HG03460 (cell line): Measurements from ENCODE around the gene AP3B1.

Source experiments
- ATAC-seq: cut with Tn5 transposase; IDR thresholded peaks from one replicate; pipeline ENCODE4 v1.9.1; 2021; ENCODE audit not compliant: unreplicated experiment

AP3B1 gene

GRCh38 chr5:78289911-78290310 is 4.6 kb downstream of the AP3B1 start:
- no peak for ATAC-seq

DNA sequence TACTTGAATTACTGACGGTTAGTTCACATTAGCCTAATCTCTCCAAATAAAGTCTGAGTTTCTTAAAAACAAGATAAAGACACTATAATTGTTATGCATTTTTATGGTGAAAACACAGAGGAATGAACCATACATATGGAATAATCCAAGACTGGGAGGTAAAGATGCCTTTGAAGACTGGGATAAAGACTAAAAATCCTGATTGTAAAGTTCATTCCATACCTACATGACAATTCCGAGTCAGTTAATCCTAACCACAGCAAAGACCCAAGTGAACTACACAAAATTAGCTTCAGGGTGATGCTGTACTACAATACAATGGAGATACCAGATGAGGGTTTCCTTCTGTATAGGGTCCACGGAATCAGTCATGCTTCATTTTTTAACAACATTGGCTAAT is 6.3 kb downstream of the AP3B1 start:
- no peak for ATAC-seq

GRCh38 chr5:78287833-78288232 is 6.7 kb downstream of the AP3B1 start:
- no peak for ATAC-seq

- ATAC-seq, result no peak
Observed at GRCh38 chr5:78287169-78287568, 7.3 kb downstream of the AP3B1 start.

DNA sequence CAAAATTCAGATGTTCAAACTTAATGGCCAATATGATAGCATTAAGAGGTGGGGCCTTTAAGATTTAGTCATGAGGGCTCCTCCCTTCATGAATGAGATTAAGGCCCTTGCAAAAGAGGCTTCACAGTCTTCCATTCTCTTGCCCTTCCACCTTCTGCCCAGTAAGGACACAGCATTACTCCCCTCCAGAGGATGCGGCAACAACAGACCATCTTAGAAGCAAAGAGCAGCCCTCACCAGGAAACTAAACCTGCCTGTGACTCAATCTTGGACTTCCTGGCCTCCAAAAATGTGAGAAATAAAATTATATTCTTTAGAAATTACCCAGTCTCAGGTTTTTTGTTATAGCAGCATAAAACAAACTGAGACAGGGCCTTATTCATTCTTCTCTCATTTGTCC is 8.2 kb downstream of the AP3B1 start:
- no peak for ATAC-seq

- ATAC-seq, result no peak
Observed at GRCh38 chr5:78283802-78284201, 10.7 kb downstream of the AP3B1 start.

GRCh38 chr5:78283105-78283504 is 11.4 kb downstream of the AP3B1 start:
- no peak for ATAC-seq

DNA sequence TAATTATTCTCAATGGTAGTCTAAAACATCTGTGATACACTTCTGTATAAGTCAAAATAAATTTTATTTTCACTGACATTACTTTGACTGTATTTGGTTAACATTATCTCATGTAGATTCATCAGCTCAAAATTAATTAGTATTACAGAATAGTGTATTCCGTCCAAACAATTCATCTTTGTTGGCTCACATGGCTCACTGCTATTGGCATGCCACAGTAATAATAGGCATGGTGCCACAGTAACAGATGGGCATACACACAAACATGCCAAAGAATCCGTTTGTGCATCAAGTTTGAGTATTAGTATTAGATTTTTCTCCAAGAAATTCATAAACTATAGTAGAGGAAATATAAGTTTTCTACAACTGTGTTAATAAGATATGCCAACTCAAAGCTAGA is 14.2 kb downstream of the AP3B1 start:
- no peak for ATAC-seq

- ATAC-seq, result no peak
Observed at GRCh38 chr5:78279194-78279593, 15.3 kb downstream of the AP3B1 start.

- no peak for ATAC-seq
Observed at GRCh38 chr5:78277715-78278114, 16.8 kb downstream of the AP3B1 start.

GRCh38 chr5:78275998-78276543 is 18.4 kb downstream of the AP3B1 start:
- ATAC-seq, result no peak

GRCh38 chr5:78274540-78275197 is 19.8 kb downstream of the AP3B1 start:
- ATAC-seq, result no peak

DNA sequence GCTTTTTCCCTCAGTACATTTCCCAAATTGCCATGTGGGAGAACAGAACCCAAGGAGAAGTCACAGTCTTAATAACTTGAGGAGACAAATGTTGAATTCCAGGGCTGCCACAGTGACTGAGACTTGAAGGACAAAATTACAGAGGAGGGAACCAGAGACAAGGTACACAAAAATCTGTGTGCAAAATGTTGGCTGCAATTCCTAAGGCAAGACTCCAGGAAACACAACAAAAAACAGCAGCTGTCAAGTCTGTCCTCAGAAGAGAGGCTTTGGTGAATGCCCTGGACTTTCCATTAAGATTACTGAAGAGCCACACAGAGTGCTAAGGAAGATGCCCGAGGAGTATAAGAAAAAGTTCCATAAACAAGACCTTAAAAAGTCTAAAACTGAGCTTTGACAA is 21.1 kb downstream of the AP3B1 start:
- no peak for ATAC-seq

GRCh38 chr5:78271766-78272165 is 22.7 kb downstream of the AP3B1 start:
- ATAC-seq, result no peak

- no peak for ATAC-seq
Observed at GRCh38 chr5:78269088-78269703, 25.3 kb downstream of the AP3B1 start.

GRCh38 chr5:78268356-78268755 is 26.1 kb downstream of the AP3B1 start:
- no peak for ATAC-seq

DNA sequence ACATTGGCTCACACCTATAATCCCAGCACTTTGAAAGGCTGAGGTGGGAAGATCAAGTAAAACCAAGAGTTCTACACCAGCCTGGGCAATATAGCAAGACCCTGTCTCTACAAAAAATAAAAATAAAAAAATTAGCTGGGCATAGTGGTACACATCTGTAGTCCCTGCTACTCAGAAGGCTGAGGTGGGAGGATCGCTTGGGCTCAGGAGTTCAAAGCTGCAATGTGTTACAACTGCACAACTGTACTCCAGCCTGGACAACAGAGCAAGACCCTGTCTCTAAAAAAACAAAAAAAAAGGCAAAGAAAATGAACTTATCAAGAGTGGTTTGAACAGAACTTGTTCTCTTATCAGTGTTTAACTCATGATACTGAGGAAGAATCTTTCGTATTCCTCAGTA is 29.3 kb downstream of the AP3B1 start:
- no peak for ATAC-seq

GRCh38 chr5:78264600-78264999 is 29.9 kb downstream of the AP3B1 start:
- no peak for ATAC-seq

DNA sequence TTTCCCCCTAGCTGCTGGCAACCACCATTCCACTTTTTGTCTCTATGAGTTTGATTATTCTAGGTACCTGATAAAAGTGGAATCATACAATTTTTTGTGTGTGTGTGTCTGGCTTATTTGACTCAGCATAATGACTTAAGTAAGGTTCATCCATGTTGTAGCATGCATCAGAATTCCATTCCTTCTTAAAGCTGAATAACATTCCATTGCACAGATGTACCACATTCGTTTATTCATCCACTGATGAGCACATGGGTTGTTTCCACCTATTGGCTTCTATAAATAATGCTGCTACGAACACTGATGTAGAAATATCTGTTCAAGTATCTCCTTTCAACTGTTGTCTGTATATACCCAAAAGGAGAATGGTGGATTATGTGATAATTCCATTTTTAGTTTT is 33.7 kb downstream of the AP3B1 start:
- no peak for ATAC-seq

- no peak for ATAC-seq
Observed at GRCh38 chr5:78253201-78253600, 41.3 kb downstream of the AP3B1 start.

- ATAC-seq, result no peak
Observed at GRCh38 chr5:78252715-78253114, 41.8 kb downstream of the AP3B1 start.

DNA sequence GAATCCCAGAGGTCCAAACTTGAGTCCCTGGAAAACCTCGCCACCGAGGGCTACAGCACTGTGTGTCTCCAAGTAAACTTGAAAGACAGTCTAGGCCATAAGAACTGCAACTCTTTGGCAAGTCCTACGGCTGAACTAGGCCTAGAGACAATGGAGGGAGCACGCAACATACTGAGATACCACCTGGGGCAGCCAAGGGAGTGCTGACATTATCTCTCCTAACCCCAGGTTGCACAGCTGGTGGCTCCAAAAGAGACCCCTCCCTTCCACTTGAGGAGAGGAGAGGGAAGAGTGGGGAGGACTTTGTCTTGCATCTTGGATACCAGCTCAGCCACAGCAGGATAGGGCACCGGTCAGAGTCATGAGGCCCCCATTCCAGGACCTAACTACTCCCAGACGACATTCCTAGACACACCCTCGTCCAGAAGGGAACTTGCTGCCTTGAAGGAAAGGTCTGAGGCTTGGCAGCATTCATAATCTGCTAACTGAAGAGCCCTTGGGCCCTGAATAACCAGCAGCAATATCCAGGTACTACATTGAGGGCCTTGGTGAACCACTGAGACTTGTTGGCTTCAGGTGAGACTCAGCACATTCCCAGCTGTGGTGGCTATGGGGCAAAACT is 42.7 kb downstream of the AP3B1 start:
- no peak for ATAC-seq
